ENCODE data around the gene ANAPC10.

ANAPC10 gene

GRCh38 chr4:145081756-145082155, 16.2 kb downstream of the ANAPC10 start:
- no peak for TF ChIP-seq CTCF (IDR thresholded peaks at IDR 0.05; ENCODE audit: unreplicated experiment in 3 of 3)
- Mint-ChIP-seq H3K27me3 (ENCODE audit: low read depth) (no peaks in the 10 kb centered on the region), H3K4me3 (no peak overlapping the region), H3K36me3 (ENCODE audit: low read depth) (peaks cover 69% of the 10 kb centered on the region), H3K4me1 (no peaks in the 10 kb centered on the region), H3K9me3 (peaks cover 19% of the 10 kb centered on the region), H3K27ac (no peak overlapping the region)

- TF ChIP-seq CTCF (IDR thresholded peaks at IDR 0.05; ENCODE audit: unreplicated experiment in 3 of 3) = no peak
- Mint-ChIP-seq H3K4me3 (no peak overlapping the region), H3K9me3 (peaks cover 21% of the 10 kb centered on the region), H3K27me3 (ENCODE audit: low read depth) (no peaks in the 10 kb centered on the region), H3K27ac (no peak overlapping the region), H3K4me1 (no peaks in the 10 kb centered on the region), H3K36me3 (ENCODE audit: low read depth) (peaks cover 59% of the 10 kb centered on the region)
Observed at GRCh38 chr4:145076469-145076855, 21.5 kb downstream of the ANAPC10 start.

DNA sequence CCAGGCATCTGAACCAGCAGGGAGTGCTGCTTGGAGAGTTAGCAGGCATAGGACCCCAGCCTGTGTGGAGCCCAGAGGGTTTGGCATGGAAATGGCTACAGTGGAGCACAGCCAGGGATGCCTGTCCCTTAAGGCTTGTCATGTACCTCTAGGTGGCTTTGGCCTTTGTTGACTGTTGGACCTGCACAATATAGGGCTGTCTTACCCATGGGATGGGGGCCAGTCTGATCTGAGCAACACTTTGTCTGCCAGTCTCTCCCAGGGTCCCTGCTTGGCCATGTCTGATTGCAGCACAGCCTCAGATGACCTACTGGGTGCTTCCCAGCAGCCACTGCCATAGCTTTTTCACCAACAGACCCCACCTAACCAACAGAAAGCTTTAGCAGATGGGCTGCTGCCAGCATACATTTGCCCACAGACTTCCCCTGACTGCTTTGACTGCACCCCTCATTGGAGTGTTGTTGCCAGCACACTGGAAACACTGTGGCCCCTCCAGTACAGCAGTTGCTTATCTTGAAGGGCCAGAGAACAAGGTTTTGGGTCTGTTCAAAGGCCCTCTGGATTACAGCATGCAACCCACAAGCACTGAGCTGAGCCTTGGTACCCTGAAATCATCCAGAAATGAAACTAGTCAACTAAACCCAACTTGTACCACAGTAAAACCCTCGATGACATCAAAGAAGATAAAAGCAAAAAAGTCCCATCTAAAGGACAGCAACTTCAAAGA, 22.1 kb downstream of the ANAPC10 start:
- Mint-ChIP-seq H3K27ac (no peak overlapping the region), H3K4me1 (no peaks in the 10 kb centered on the region), H3K4me3 (no peak overlapping the region), H3K9me3 (peaks cover 21% of the 10 kb centered on the region), H3K27me3 (ENCODE audit: low read depth) (no peaks in the 10 kb centered on the region), H3K36me3 (ENCODE audit: low read depth) (peaks cover 55% of the 10 kb centered on the region)
- TF ChIP-seq CTCF (IDR thresholded peaks at IDR 0.05; ENCODE audit: unreplicated experiment in 3 of 3) = no peak

DNA sequence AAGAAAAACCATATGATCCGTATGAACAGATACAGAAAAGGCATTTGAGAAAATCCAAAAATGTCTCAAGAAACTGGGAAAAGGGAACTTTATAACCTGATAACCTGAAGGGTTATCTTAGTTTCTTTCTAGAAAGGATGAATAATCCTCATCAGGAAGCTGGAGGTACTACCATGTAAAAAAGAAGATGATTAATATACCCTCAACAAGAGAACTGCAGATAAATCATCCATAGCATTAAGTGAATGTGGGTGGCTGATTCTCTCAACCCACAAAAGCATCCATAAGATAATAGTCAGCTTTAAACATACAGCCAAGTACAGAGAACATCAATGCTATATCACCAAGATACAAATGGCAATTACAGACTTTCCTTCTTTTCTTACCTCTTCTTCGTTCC, 26.4 kb downstream of the ANAPC10 start:
- H3K27ac Mint-ChIP-seq = no peak overlapping the region
- H3K36me3 Mint-ChIP-seq (ENCODE audit: low read depth) = peaks cover 32% of the 10 kb centered on the region
- peaks cover 2% of the 10 kb centered on the region for H3K4me1 Mint-ChIP-seq
- TF ChIP-seq CTCF (IDR thresholded peaks at IDR 0.05; ENCODE audit: unreplicated experiment in 3 of 3) = no peak
- H3K4me3 Mint-ChIP-seq = no peak overlapping the region
- H3K9me3 Mint-ChIP-seq = peaks cover 2% of the 10 kb centered on the region
- no peaks in the 10 kb centered on the region for H3K27me3 Mint-ChIP-seq (ENCODE audit: low read depth)

- Mint-ChIP-seq H3K27ac (no peak overlapping the region), H3K4me3 (no peak overlapping the region), H3K4me1 (peaks cover 9% of the 10 kb centered on the region), H3K36me3 (ENCODE audit: low read depth) (peaks cover 17% of the 10 kb centered on the region), H3K9me3 (no peaks in the 10 kb centered on the region), H3K27me3 (ENCODE audit: low read depth) (no peaks in the 10 kb centered on the region)
- no peak for TF ChIP-seq CTCF (IDR thresholded peaks at IDR 0.05; ENCODE audit: unreplicated experiment in 3 of 3)
Observed at GRCh38 chr4:145069361-145069760, 28.6 kb downstream of the ANAPC10 start.

DNA sequence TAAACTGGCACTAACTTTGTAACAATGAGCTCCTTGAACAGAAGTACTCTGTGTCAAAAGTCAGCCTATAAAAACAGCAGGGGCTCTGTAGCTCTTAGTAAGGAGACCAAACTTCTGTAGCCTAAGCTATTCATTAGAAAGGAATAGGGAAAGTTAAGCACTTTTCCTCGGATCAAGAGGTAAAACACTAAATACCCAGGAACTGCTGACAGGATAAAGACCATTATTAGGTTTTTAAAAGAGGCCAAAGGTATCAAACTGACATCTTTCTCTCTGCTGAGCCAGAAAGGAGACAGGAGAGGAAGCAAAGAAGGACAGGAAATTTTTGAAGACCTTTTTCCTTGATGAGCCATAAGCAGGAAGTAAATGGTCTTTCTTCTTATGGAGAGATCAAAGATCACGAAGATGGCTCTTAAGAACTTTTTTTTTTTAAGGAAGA, 31.9 kb downstream of the ANAPC10 start:
- Mint-ChIP-seq H3K36me3 (ENCODE audit: low read depth) (peaks cover 32% of the 10 kb centered on the region), H3K9me3 (no peaks in the 10 kb centered on the region), H3K27me3 (ENCODE audit: low read depth) (no peaks in the 10 kb centered on the region), H3K4me1 (peaks cover 13% of the 10 kb centered on the region), H3K4me3 (no peak overlapping the region), H3K27ac (peak overlapping the region in 2 of 3 experiments; percentile 68 to 86)
- TF ChIP-seq CTCF (IDR thresholded peaks at IDR 0.05; ENCODE audit: unreplicated experiment in 3 of 3) = no peak
